Endothelial cell of umbilical vein (primary cell): ENCODE data around the gene ST6GAL2.

Experiments used
- EZH2 ChIP-seq: IDR thresholded peaks from 2 replicates; pipeline ENCODE4 v1.6.1; 2012; ENCODE audit warnings: borderline replicate concordance, low read depth, mild to moderate bottlenecking, moderate library complexity, low read length, inconsistent platforms; ENCODE audit not compliant: severe bottlenecking
- JUN ChIP-seq: IDR thresholded peaks from 2 replicates; pipeline ENCODE4 v1.6.1; 2011; ENCODE audit warnings: borderline replicate concordance, low read depth; ENCODE audit not compliant: insufficient read length, insufficient read depth
- MYC ChIP-seq: IDR thresholded peaks from one replicate; pipeline ENCODE4 v1.6.1; 2011; ENCODE audit warnings: mild to moderate bottlenecking, low read depth, low read length
- POLR2A ChIP-seq: IDR thresholded peaks from 2 replicates; pipeline ENCODE4 v1.6.1; 2012; ENCODE audit warnings: low read depth, mild to moderate bottlenecking, control low read depth, low read length
- TF ChIP-seq, protein P1 (sequence below), 2 donors: IDR thresholded peaks; 1 replicate in 1 of 2; 2 replicates in 1 of 2; pipeline ENCODE4 v1.5.1; 2011; ENCODE audit warnings: low read length in 2 of 2, mild to moderate bottlenecking in 2 of 2, moderate library complexity in 2 of 2, control low read depth in 1 of 2, inconsistent platforms in 1 of 2, low read depth in 1 of 2; ENCODE audit not compliant: insufficient read depth in 1 of 2; ENCODE audit errors: extremely low read depth in 1 of 2

DNA sequence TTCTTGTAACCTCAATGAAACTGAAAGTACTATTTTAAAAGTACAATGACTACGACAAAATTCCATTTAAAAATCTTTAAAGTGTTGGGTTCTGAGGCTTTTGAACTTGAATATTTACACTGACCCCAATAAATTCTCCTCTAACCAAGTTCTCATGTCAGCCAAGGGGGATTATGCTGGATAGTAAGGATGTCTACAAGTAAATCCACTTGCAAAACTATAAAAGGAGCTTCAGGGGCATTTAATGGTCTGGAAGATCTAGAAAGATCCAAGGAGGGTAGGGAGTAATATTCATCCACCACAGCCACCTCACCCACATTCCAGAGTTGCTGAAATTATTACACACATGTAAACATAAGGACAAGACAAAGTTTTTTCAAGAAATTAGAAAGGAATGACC lies 81.8 kb downstream of the ST6GAL2 start:
- TF ChIP-seq POLR2A (no peak), EZH2 (no peak), MYC (no peak), JUN (no peak)
- TF ChIP-seq, protein P1, sequence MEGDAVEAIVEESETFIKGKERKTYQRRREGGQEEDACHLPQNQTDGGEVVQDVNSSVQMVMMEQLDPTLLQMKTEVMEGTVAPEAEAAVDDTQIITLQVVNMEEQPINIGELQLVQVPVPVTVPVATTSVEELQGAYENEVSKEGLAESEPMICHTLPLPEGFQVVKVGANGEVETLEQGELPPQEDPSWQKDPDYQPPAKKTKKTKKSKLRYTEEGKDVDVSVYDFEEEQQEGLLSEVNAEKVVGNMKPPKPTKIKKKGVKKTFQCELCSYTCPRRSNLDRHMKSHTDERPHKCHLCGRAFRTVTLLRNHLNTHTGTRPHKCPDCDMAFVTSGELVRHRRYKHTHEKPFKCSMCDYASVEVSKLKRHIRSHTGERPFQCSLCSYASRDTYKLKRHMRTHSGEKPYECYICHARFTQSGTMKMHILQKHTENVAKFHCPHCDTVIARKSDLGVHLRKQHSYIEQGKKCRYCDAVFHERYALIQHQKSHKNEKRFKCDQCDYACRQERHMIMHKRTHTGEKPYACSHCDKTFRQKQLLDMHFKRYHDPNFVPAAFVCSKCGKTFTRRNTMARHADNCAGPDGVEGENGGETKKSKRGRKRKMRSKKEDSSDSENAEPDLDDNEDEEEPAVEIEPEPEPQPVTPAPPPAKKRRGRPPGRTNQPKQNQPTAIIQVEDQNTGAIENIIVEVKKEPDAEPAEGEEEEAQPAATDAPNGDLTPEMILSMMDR (IDR thresholded peaks at IDR 0.05; ENCODE audit: extremely low read depth in 1 of 2, insufficient read depth in 1 of 2, low read depth in 1 of 2, low read length in 2 of 2): no peak
